ENCODE measurements around the gene LRRC74B. TPM values are rescaled to one million over a fixed set of nuclear protein-coding genes. Genes with fewer than 3 reads are reported as not detected.
A peak's percentile ranks its signal among the peaks of the same experiment; 100 is the strongest.
"Not testable (repeated sequence)": the region's sequence is repeated elsewhere in the genome, so short reads cannot be mapped to it uniquely, and the experiment has no call there.

LRRC74B gene
- total RNA-seq, 1 donor from 2014 or later: 0.20 TPM

GRCh38 chr22:21032037-21032867, 13.5 kb upstream of the LRRC74B start, which contains the start of gene SLC7A4:
Gene SLC7A4 (minus strand): TSS chr22:21032561. CDS start chr22:21031812, 749 bp downstream.
- no peak for DNase-seq

GRCh38 chr22:21032868-21033688, 12.7 kb upstream of the LRRC74B start:
- DNase-seq: no peak

- no peak for DNase-seq
Observed at GRCh38 chr22:21033895-21034294, 11.9 kb upstream of the LRRC74B start.

- DNase-seq: no peak
Observed at GRCh38 chr22:21034989-21035388, 10.8 kb upstream of the LRRC74B start.

GRCh38 chr22:21038405-21038804, 7.3 kb upstream of the LRRC74B start:
- peak; percentile 36 for DNase-seq

- DNase-seq: not testable (repeated sequence)
Observed at GRCh38 chr22:21039158-21039557, 6.6 kb upstream of the LRRC74B start.

GRCh38 chr22:21041937-21042336, 3.8 kb upstream of the LRRC74B start:
- DNase-seq: no peak

GRCh38 chr22:21042978-21043859, 2.5 kb upstream of the LRRC74B start:
- no peak for DNase-seq

- DNase-seq: no peak
Observed at GRCh38 chr22:21043860-21044535, 1.7 kb upstream of the LRRC74B start.

GRCh38 chr22:21044931-21045584, 688 bp upstream of the LRRC74B start:
- DNase-seq: no peak

- DNase-seq: no peak
Observed at GRCh38 chr22:21047035-21047661, 1.4 kb downstream of the LRRC74B start.

- DNase-seq: no peak
Observed at GRCh38 chr22:21047730-21048129, 2.0 kb downstream of the LRRC74B start.

GRCh38 chr22:21048448-21048847, 2.7 kb downstream of the LRRC74B start:
- DNase-seq: not testable (repeated sequence)

- not testable (repeated sequence) for DNase-seq
Observed at GRCh38 chr22:21048965-21049364, 3.2 kb downstream of the LRRC74B start.

GRCh38 chr22:21051145-21051830, 5.5 kb downstream of the LRRC74B start:
- DNase-seq: no peak

- DNase-seq: no peak
Observed at GRCh38 chr22:21051831-21052400, 6.2 kb downstream of the LRRC74B start.

- DNase-seq: no peak
Observed at GRCh38 chr22:21052715-21053459, 7.1 kb downstream of the LRRC74B start.

- no peak for DNase-seq
Observed at GRCh38 chr22:21054046-21054713, 8.4 kb downstream of the LRRC74B start.
